Measurements from ENCODE around the gene GUK1.

The GUK1 gene

GRCh38 chr1:228139931-228140723, at the start of gene GUK1:
GUK1 (plus strand) TSS chr1:228140279; CDS start chr1:228140303, 24 bp downstream.
- Histone ChIP-seq H3K36me3 (ENCODE audit: insufficient read depth, low read length) (no peaks in the 10 kb centered on the region), H3K9me3 (ENCODE audit: insufficient read depth, low read depth, low read length) (no peaks in the 10 kb centered on the region), H3K4me1 (ENCODE audit: insufficient read depth, low read length, poor library complexity, severe bottlenecking) (peaks cover 35% of the 10 kb centered on the region), H3K4me3 (ENCODE audit: low read length, poor library complexity, severe bottlenecking) (peak within 1 kb of the TSS; percentile 99), H3K27me3 (ENCODE audit: insufficient read depth, low read length, poor library complexity, severe bottlenecking) (no peaks in the 10 kb centered on the region), H3K79me2 (ENCODE audit: insufficient read depth, low read length) (peaks cover 49% of the 10 kb centered on the region), H3K9me2 (replicated peaks; ENCODE audit: low read depth, low read length) (no peaks in the 10 kb centered on the region), H4K20me1 (ENCODE audit: insufficient read depth, low read length, poor library complexity, severe bottlenecking) (peaks cover 48% of the 10 kb centered on the region), H3K9ac (ENCODE audit: low read depth, low read length, poor library complexity, severe bottlenecking) (peak within 1 kb of the TSS; percentile 93), H3F3A (ENCODE audit: low read depth) (no peaks in the 10 kb centered on the region), H3K4me2 (ENCODE audit: low read depth, low read length, poor library complexity, severe bottlenecking) (peak within 1 kb of the TSS; percentile 95), H2AFZ (ENCODE audit: low read length) (peak within 1 kb of the TSS; percentile 70)
- no peak for TF ChIP-seq CTCF (conservative IDR thresholded peaks at IDR 0.05; ENCODE audit: low read length)
- no peak for TF ChIP-seq EZH2phosphoT487 (IDR thresholded peaks at IDR 0.05; ENCODE audit: borderline replicate concordance)

- Histone ChIP-seq H3K9me3 (ENCODE audit: insufficient read depth, low read depth, low read length) (peaks cover 13% of the 10 kb centered on the region; the same call in 1 of the 2 replicates), H3F3A (ENCODE audit: low read depth) (no peaks in the 10 kb centered on the region), H3K9ac (ENCODE audit: low read depth, low read length, poor library complexity, severe bottlenecking) (peak overlapping the region; percentile 12), H3K9me2 (replicated peaks; ENCODE audit: low read depth, low read length) (no peaks in the 10 kb centered on the region), H3K4me1 (ENCODE audit: insufficient read depth, low read length, poor library complexity, severe bottlenecking) (peaks cover 48% of the 10 kb centered on the region), H3K27me3 (ENCODE audit: insufficient read depth, low read length, poor library complexity, severe bottlenecking) (no peaks in the 10 kb centered on the region), H4K20me1 (ENCODE audit: insufficient read depth, low read length, poor library complexity, severe bottlenecking) (peaks cover 89% of the 10 kb centered on the region), H3K4me2 (ENCODE audit: low read depth, low read length, poor library complexity, severe bottlenecking) (peak overlapping the region; percentile 88), H3K36me3 (ENCODE audit: insufficient read depth, low read length) (peaks cover 27% of the 10 kb centered on the region; the same call in 1 of the 2 replicates), H3K79me2 (ENCODE audit: insufficient read depth, low read length) (peaks cover 100% of the 10 kb centered on the region), H3K4me3 (ENCODE audit: low read length, poor library complexity, severe bottlenecking) (peak overlapping the region; percentile 11), H2AFZ (ENCODE audit: low read length) (no peak overlapping the region)
- TF ChIP-seq CTCF (conservative IDR thresholded peaks at IDR 0.05; ENCODE audit: low read length) (no peak), EZH2phosphoT487 (IDR thresholded peaks at IDR 0.05; ENCODE audit: borderline replicate concordance) (no peak)
Observed at GRCh38 chr1:228090613-228091081, 49.4 kb upstream of the GUK1 start.

GRCh38 chr1:228091084-228091483, 49.0 kb upstream of the GUK1 start:
- peaks cover 89% of the 10 kb centered on the region for H4K20me1 ChIP-seq (ENCODE audit: insufficient read depth, low read length, poor library complexity, severe bottlenecking)
- no peak overlapping the region for H2AFZ ChIP-seq (ENCODE audit: low read length)
- no peaks in the 10 kb centered on the region for H3K27me3 ChIP-seq (ENCODE audit: insufficient read depth, low read length, poor library complexity, severe bottlenecking)
- H3K9ac ChIP-seq (ENCODE audit: low read depth, low read length, poor library complexity, severe bottlenecking), result peak overlapping the region; percentile 12
- peaks cover 32% of the 10 kb centered on the region; the same call in 1 of the 2 replicates for H3K36me3 ChIP-seq (ENCODE audit: insufficient read depth, low read length)
- H3K9me3 ChIP-seq (ENCODE audit: insufficient read depth, low read depth, low read length), result peaks cover 13% of the 10 kb centered on the region; the same call in 1 of the 2 replicates
- peaks cover 44% of the 10 kb centered on the region for H3K4me1 ChIP-seq (ENCODE audit: insufficient read depth, low read length, poor library complexity, severe bottlenecking)
- peaks cover 100% of the 10 kb centered on the region for H3K79me2 ChIP-seq (ENCODE audit: insufficient read depth, low read length)
- TF ChIP-seq EZH2phosphoT487 (IDR thresholded peaks at IDR 0.05; ENCODE audit: borderline replicate concordance) (no peak), CTCF (conservative IDR thresholded peaks at IDR 0.05; ENCODE audit: low read length) (no peak)
- H3K4me3 ChIP-seq (ENCODE audit: low read length, poor library complexity, severe bottlenecking), result no peak overlapping the region
- no peaks in the 10 kb centered on the region for H3F3A ChIP-seq (ENCODE audit: low read depth)
- H3K9me2 ChIP-seq (replicated peaks; ENCODE audit: low read depth, low read length), result no peaks in the 10 kb centered on the region
- H3K4me2 ChIP-seq (ENCODE audit: low read depth, low read length, poor library complexity, severe bottlenecking), result peak overlapping the region; percentile 88

Measured in Loucy (cell line).